Stimulated activated CD8-positive, alpha-beta memory T cell treated with anti-CD3 and anti-CD28 coated beads, Interleukin-12 subunit alpha, Interleukin-12 subunit beta, amount 100 ng/mL, for 24 hours (primary cell): Measurements from ENCODE around the gene MZF1.

Experiments used
- DNase-seq: peaks from one replicate; pipeline ENCODE4 v3.0.0-alpha.2; 2020; ENCODE audit errors: extremely low read depth

MZF1 gene

GRCh38 chr19:58555920-58556621 lies 17.1 kb downstream of the MZF1 start:
- DNase-seq = no peak

- DNase-seq = no peak
Measured at GRCh38 chr19:58555369-58555885, 17.7 kb downstream of the MZF1 start.

DNA sequence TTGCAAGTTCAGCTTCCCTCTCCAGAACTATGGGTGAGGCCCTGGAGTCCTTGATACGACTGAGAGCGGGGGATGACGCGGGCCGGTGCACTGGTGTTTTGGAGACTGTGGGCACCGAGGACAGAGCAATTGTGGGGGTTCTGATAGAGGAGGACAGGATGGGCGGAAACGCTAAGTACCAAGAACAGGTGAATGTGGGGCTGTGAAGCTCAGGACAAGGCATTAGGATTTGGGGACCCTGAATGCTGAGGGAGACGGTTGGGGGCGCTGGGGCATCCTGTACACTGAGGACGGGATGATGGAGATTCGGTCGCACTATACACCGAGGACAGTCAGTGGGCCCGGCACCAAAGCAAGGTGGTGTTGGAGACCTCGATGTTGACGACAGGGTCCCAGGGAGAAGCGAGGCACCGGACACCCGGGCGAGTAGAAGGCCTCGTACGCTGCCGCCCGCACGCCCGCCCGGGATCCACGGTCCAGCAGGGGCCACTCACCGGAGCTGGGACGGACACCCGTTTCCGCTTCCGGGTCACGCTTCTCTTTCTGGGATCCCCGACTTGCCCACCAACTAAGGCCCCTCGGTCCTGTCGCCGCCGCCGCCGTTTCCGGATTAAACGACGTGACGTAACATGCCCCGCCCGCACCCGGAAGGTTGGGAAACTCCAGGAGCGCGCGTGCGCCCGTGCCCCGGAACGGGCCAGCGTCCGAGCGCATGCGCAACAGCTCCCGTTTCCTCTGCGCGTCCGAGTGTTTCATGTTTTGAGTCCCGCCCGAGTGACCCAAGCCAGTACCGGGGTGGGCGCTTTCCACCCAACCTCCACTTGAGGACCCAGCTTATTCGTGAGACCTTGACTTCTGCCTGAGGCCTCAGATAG lies 18.4 kb downstream of the MZF1 start, which contains the start of gene CHMP2A:
Gene CHMP2A, minus strand, starts transcription at position 612 of the 875 bp plus-strand sequence. CDS start 893 bp downstream, outside the sequence.
- peak; percentile 97 for DNase-seq

DNA sequence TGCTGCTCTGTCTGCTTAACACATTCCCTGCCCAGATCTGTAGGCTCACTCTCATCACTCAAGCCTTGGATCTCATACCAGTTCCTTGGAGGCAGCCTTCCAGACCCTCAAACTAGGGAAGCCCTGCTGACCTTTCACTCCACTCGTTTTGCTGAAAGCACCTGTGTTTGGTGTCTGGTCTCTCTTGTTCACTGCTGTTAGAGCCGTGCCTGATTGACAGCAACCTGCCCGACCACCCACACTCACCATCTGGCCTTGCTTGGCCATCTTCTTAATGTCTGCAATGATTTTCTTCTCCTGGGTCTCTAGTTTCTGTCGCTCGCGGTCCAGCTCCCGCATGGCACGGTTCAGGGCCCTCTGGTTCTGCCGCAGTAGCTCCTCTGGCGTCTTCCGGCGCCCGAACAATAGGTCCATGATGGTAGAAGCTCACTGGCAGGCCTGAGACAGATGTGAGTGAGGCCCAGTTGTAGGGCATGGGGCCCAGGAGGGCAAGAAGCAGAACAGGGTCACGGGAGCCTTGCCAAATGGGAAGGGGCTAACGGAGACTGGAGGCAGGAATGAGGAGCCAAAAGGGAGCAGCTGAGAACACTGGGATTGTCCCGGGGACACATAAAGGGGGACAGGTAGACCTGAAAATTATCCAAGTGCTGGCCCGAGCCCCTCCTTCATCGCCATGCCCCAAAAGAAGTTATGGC lies 19.2 kb downstream of the MZF1 start:
- no peak for DNase-seq

- no peak for DNase-seq
Measured at GRCh38 chr19:58552655-58553054, 20.5 kb downstream of the MZF1 start.

DNA sequence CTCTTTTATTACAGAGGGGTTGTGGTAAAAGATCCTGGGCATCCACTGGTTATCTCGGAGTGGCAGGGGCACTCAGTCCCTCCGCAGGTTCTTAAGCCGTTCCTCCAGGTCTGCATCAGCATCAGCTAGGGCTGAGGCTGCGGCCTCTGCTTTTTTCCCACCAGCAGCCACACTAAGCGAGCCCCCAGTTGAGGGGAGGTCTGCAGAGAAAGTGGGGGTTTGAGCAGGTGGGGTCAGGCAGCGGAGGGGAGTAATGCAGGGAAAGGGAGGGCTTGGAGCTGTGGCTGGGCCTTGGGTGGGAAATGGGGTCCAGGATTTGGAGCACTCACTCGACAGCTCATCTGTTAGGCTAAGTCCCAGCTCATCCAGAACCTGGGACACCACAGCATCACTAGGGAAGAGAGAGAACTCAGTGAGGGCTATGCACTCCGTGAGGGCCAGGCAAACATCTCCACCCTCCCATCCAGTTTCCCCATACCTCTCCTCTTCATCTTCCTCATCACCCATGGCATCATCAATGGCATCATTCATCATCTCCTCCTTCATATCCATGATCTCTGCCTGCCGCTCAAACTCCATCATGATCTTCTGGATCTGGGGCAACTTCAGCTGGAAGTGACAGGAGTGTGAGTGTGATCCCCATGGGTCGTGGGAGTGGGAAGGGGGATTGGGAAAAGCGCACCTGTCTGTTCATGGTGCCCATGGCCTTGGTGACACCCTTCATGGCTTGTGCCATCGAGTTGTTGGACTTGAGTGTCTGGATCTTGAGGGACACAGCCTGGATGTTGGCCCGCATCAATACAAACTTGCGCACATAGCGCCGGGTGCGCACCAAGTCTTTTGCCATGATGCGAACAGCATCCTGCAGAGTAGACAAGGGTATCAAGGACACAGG lies 21.3 kb downstream of the MZF1 start:
- DNase-seq = no peak

DNA sequence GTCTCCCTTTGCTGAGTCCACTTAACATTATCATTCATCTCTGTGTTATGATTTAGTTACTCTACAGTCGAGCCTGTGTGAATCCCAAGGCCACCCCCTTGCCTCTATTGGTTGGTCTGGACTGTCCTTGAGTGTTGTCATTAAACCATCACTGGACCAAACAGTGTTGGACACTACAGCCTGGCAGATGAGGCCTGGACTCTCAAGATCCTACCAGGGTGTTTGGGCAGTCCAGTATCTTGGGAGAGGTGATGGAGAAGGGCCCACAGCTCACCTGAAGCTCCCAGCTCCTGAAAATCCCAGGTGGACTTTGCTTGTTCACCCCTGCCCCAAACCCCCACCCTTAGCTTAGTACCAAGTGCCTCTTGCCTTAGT lies 22.0 kb downstream of the MZF1 start:
- DNase-seq = no peak

DNA sequence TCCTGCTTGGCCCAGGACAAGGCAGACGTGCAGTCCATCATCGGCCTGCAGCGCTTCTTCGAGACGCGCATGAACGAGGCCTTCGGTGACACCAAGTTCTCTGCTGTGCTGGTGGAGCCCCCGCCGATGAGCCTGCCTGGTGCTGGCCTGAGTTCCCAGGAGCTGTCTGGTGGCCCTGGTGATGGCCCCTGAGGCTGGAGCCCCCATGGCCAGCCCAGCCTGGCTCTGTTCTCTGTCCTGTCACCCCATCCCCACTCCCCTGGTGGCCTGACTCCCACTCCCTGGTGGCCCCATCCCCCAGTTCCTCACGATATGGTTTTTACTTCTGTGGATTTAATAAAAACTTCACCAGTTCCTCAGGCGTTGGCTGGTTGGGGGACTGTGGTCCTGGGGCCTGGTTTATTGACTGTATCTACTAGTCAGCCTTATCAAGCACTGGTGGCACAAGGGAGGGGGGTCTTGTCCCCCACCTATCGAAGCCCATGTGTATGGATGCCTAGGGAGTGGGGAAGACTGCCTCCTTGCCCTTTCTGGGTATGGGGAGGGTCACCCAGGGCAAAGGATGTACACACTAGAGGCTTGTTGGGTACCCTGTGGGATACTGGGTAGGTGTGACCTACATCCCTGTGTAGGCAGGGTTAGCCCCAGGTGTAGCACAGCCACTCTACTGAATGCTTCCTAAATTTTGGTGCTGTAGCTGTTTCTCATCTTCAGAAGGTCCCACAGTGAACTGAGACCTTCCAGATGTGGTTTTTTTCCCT lies 22.6 kb downstream of the MZF1 start:
- DNase-seq = no peak

DNA sequence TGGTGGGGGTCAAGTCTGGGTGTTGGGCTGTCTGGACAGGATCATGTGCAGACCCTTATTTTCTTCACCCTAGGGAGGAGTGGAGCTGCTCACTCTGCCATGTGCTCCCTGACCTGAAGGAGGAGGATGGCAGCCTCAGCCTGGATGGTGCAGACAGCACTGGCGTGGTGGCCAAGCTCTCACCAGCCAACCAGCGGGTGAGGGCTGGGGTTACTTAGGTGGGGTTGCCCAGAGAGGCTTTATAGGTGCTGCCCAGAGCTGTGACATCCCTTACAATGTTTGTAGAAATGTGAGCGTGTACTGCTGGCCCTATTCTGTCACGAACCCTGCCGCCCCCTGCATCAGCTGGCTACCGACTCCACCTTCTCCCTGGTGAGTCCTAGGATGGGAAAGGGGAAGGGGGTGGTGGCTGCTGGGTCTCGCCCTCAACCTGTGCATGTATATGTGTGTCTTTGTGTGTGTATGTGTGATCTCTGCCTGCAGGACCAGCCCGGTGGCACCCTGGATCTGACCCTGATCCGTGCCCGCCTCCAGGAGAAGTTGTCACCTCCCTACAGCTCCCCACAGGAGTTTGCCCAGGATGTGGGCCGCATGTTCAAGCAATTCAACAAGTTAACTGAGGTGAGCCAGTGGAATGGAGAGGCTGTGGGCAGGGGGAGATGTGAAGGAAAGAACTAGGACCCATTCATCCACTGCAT lies 23.3 kb downstream of the MZF1 start:
- DNase-seq = no peak

DNA sequence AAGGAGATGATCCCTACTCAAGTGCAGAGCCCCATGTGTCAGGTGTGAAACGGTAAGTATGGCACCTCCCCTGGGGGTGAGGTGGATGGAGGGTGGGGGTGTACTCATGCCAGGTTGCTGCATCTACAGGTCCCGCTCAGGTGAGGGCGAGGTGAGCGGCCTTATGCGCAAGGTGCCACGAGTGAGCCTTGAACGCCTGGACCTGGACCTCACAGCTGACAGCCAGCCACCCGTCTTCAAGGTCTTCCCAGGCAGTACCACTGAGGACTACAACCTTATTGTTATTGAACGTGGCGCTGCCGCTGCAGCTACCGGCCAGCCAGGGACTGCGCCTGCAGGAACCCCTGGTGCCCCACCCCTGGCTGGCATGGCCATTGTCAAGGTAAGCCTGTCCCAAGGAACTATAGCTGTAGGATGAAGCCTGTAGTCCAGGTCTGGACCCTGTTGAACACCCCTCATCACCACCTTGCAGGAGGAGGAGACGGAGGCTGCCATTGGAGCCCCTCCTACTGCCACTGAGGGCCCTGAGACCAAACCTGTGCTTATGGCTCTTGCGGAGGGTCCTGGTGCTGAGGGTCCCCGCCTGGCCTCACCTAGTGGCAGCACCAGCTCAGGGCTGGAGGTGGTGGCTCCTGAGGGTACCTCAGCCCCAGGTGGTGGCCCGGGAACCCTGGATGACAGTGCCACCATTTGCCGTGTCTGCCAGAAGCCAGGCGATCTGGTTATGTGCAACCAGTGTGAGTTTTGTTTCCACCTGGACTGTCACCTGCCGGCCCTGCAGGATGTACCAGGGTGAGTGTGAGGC lies 24.1 kb downstream of the MZF1 start:
- no peak for DNase-seq

GRCh38 chr19:58547323-58548312 lies 25.5 kb downstream of the MZF1 start:
- no peak for DNase-seq

GRCh38 chr19:58546019-58546530 lies 27.1 kb downstream of the MZF1 start:
- DNase-seq = no peak

DNA sequence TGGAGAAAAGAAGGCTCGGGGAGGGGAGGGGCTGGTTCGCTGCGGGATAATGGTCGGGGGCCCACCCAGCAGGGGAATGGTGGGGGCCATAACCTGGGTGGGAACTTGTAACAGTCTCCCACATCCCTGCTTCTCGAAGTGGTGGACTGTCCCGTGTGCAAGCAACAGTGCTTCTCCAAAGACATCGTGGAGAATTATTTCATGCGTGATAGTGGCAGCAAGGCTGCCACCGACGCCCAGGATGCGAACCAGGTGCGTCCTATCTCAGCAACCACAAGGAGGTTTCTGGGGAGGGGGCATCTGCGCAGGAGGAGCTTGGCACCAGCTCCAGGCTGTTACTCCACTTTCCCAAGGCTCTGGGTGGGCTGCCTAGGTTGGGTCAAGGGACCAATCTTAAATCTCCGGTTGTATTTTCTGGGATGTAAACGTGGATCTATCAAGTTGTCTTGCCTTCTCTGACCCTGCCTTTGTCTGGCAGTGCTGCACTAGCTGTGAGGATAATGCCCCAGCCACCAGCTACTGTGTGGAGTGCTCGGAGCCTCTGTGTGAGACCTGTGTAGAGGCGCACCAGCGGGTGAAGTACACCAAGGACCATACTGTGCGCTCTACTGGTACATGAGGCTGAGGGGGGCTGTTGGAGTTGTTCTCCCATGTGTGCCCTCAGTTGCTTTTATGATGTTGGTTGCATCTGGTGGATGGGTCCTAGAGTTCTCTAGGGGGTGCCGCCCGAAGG lies 27.7 kb downstream of the MZF1 start:
- no peak for DNase-seq

DNA sequence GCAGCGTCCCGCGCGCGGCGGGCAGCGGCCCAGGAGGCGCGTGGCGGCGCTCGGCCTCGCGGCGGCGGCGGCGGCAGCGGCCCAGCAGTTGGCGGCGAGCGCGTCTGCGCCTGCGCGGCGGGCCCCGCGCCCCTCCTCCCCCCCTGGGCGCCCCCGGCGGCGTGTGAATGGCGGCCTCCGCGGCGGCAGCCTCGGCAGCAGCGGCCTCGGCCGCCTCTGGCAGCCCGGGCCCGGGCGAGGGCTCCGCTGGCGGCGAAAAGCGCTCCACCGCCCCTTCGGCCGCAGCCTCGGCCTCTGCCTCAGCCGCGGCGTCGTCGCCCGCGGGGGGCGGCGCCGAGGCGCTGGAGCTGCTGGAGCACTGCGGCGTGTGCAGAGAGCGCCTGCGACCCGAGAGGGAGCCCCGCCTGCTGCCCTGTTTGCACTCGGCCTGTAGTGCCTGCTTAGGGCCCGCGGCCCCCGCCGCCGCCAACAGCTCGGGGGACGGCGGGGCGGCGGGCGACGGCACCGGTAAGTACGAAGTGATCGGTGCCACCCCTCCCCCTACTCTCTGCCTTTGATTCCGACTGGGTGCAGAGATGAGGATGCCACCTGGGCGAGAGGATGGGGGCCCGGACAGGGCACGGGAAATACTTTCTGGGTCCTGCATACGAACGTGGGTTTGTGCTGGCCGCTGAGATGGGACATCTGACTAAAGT lies 28.4 kb downstream of the MZF1 start:
- DNase-seq = no peak

GRCh38 chr19:58543826-58544590 lies 29.1 kb downstream of the MZF1 start, which contains the start of gene TRIM28:
TRIM28 (plus strand) TSS chr19:58544064; CDS start chr19:58544758, 694 bp downstream.
- DNase-seq = peak; percentile 99
